ENCODE results near the gene ARL3.

DNA sequence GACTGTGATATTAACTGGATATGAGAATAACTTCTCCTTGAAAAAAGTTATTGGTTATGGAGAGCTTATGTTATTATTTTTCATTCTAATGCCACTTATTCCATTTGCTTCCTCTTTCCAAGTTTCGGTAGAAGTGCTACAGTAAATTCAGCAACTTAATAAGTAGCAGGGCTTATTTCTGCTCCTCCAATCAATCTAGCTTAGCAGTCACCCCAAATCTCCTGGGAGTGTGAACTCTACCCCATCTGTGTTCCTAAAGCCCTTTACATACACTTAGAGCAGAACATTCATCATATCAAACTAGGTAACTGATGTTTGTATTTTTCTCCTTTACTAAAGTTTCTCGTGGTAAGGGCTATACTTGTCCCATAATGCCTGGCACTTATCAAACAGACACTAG, 8.7 kb downstream of the ARL3 start:
- TF ChIP-seq CTCF (IDR thresholded peaks at IDR 0.05) = no peak
- no peak for TF ChIP-seq POLR2A (IDR thresholded peaks at IDR 0.05)
- no peak for TF ChIP-seq POLR2AphosphoS5 (IDR thresholded peaks at IDR 0.05)

Measured in sigmoid colon (tissue), 4 donors.